Breast epithelium (tissue), 3 donors: ENCODE results near the gene PLXNA3.

Experiments used
- CTCF ChIP-seq, 3 donors: fragments of 450-650 bp; IDR thresholded peaks; one replicate each; pipeline ENCODE4 v1.5.1; 2016 to 2017; ENCODE audit warnings: antibody characterized with exemption in 3 of 3, mild to moderate bottlenecking in 3 of 3, moderate library complexity in 3 of 3
- POLR2AphosphoS5 ChIP-seq, 3 donors: sonication (generic); formaldehyde crosslinking; IDR thresholded peaks; one replicate each; pipeline ENCODE4 v1.6.1; 2017; ENCODE audit warnings: antibody characterized with exemption in 3 of 3

- TF ChIP-seq CTCF (IDR thresholded peaks at IDR 0.05) (no peak), POLR2AphosphoS5 (IDR thresholded peaks at IDR 0.05) (no peak)
Observed at GRCh38 chrX:154505734-154506133, 47.7 kb downstream of the PLXNA3 start.
